ENCODE results near the gene ODAD4. TPM values are rescaled to one million over a fixed set of nuclear protein-coding genes. Genes with fewer than 3 reads are reported as not detected.
A peak's percentile ranks its signal among the peaks of the same experiment; 100 is the strongest.

The ODAD4 gene
- total RNA-seq, 1 experiment from 2014 or later = 0.15 TPM

- intact Hi-C loops (cut with micrococcal nuclease) = loop anchor here (1.0 kb wide), 1 partner anchor 51 kb away; the partner anchor contains the start of gene DNAJC7
- H3K27me3 ChIP-seq (ENCODE audit: low read length) = no peaks in the 10 kb centered on the region
- H3K9me3 ChIP-seq (ENCODE audit: low read length) = no peaks in the 10 kb centered on the region
- H3K9me2 ChIP-seq (replicated peaks; ENCODE audit: low read length) = no peaks in the 10 kb centered on the region
- H3K4me1 ChIP-seq (ENCODE audit: insufficient read depth, low read length) = peaks cover 27% of the 10 kb centered on the region
- TSS peak; percentile 84 for BruUV-seq (replicated peaks)
- no peaks in the 10 kb centered on the region for H3F3A ChIP-seq (ENCODE audit: low read length, unreplicated experiment)
- peaks cover 5% of the 10 kb centered on the region for H3K36me3 ChIP-seq (ENCODE audit: low read depth, low read length)
- CTCF ChIA-PET = interaction anchor here (1.2 kb wide), 2 partner anchors 24 to 562 kb away, joined by 3 to 7 read pairs; no protein-coding TSS in a partner anchor
- TF ChIP-seq CTCF (conservative IDR thresholded peaks at IDR 0.05; ENCODE audit: low read depth, low read length) = no peak
- no peak for TF ChIP-seq EZH2 (IDR thresholded peaks at IDR 0.05; ENCODE audit: low read length, unreplicated experiment)
- no peak for TF ChIP-seq EZH2phosphoT487 (IDR thresholded peaks at IDR 0.05; ENCODE audit: borderline replicate concordance, low read length)
- peak overlapping the region; percentile 94 for H3K9ac ChIP-seq (ENCODE audit: low read length)
- peak overlapping the region; percentile 60 for H2AFZ ChIP-seq (ENCODE audit: low read length)
- peak; percentile 87 for DNase-seq
- H3K4me3 ChIP-seq (ENCODE audit: low read length) = peak overlapping the region; percentile 82
- H3K27ac ChIP-seq (ENCODE audit: low read length) = peak overlapping the region; percentile 74
- H3K79me2 ChIP-seq (ENCODE audit: low read length) = peaks cover 40% of the 10 kb centered on the region
- 0 out of 2 replicates have a peak, but pooled peaks cover 5% of the 10 kb centered on the region for H4K20me1 ChIP-seq (ENCODE audit: low read length)
- POLR2A ChIA-PET (ENCODE audit: unreplicated experiment) = interaction anchor here (0.5 to 1.0 kb wide), 4 partner anchors 19 to 54 kb away, joined by 4 to 11 read pairs (median 5); partner anchors contain the start of genes DNAJC7 and NKIRAS2
- H3K4me2 ChIP-seq (ENCODE audit: low read length) = peak overlapping the region; percentile 100
- ATAC-seq = peak; percentile 67
These were observed 35.5 kb downstream of the ODAD4 start for GRCh38 chr17:41965694-41966462.

- ATAC-seq (peak; percentile 75), DNase-seq (peak; percentile 83)
- no TSS peak for BruUV-seq (replicated peaks)
- Histone ChIP-seq H3K4me3 (ENCODE audit: low read length) (peak within 1 kb of the TSS; percentile 82), H3F3A (ENCODE audit: low read length, unreplicated experiment) (no peaks in the 10 kb centered on the region), H3K4me1 (ENCODE audit: insufficient read depth, low read length) (peaks cover 27% of the 10 kb centered on the region), H4K20me1 (ENCODE audit: low read length) (0 out of 2 replicates have a peak, but pooled peaks cover 5% of the 10 kb centered on the region), H3K36me3 (ENCODE audit: low read depth, low read length) (peaks cover 5% of the 10 kb centered on the region), H3K79me2 (ENCODE audit: low read length) (peaks cover 45% of the 10 kb centered on the region), H2AFZ (ENCODE audit: low read length) (peak within 1 kb of the TSS; percentile 60), H3K27ac (ENCODE audit: low read length) (peak within 1 kb of the TSS; percentile 74), H3K9ac (ENCODE audit: low read length) (peak within 1 kb of the TSS; percentile 94), H3K9me2 (replicated peaks; ENCODE audit: low read length) (no peaks in the 10 kb centered on the region), H3K27me3 (ENCODE audit: low read length) (no peaks in the 10 kb centered on the region), H3K4me2 (ENCODE audit: low read length) (peak within 1 kb of the TSS; percentile 100), H3K9me3 (ENCODE audit: low read length) (no peaks in the 10 kb centered on the region)
- ChIA-PET CTCF (interaction anchor here (1.2 kb wide), 2 partner anchors 23 to 561 kb away, joined by 3 to 7 read pairs; no protein-coding TSS in a partner anchor), POLR2A (ENCODE audit: unreplicated experiment) (interaction anchor here (0.5 to 1.0 kb wide), 5 partner anchors 20 to 1064 kb away, joined by 3 to 11 read pairs (median 4); partner anchors contain the start of genes DNAJC7 and NKIRAS2)
- intact Hi-C loops (cut with micrococcal nuclease) = loop anchor here (1.0 kb wide), 1 partner anchor 51 kb away; the partner anchor contains the start of gene DNAJC7
- TF ChIP-seq CTCF (conservative IDR thresholded peaks at IDR 0.05; ENCODE audit: low read depth, low read length) = no peak
- TF ChIP-seq EZH2 (IDR thresholded peaks at IDR 0.05; ENCODE audit: low read length, unreplicated experiment) = no peak
- no peak for TF ChIP-seq EZH2phosphoT487 (IDR thresholded peaks at IDR 0.05; ENCODE audit: borderline replicate concordance, low read length)
These were observed 36.2 kb downstream of the ODAD4 start, which contains the start of gene CNP for GRCh38 chr17:41966463-41967140. Gene CNP, plus strand, starts transcription at chr17:41966795. Its CDS starts 90 bp downstream, at chr17:41966885.
